Transverse colon (tissue), 4 donors: ENCODE measurements around the gene RAPGEF4.

Source experiments
- EP300 ChIP-seq: sonication (generic); formaldehyde crosslinking; IDR thresholded peaks from one replicate; pipeline ENCODE4 v1.6.1; 2017; ENCODE audit warnings: antibody characterized with exemption, low read depth
- POLR2A ChIP-seq: fragments of 450-650 bp; IDR thresholded peaks from one replicate; pipeline ENCODE4 v1.6.1; 2016; ENCODE audit warnings: antibody characterized with exemption, mild to moderate bottlenecking, moderate library complexity
- POLR2AphosphoS5 ChIP-seq, 3 donors: sonication (generic); formaldehyde crosslinking; IDR thresholded peaks; one replicate each; pipeline ENCODE4 v1.6.1; 2016; ENCODE audit warnings: antibody characterized with exemption in 3 of 3
- TF ChIP-seq, protein P1 (sequence below), 5 experiments: fragments of 200-600 bp in 3 of 5; fragments of 450-650 bp in 2 of 5; sonication (generic) in 3 of 5; IDR thresholded peaks; 1 replicate in 2 of 5; 2 replicates in 3 of 5; pipeline ENCODE4 v1.5.1; 2016 to 2017; ENCODE audit warnings: antibody characterized with exemption in 5 of 5, inconsistent platforms in 3 of 5, mild to moderate bottlenecking in 2 of 5, moderate library complexity in 1 of 5

DNA sequence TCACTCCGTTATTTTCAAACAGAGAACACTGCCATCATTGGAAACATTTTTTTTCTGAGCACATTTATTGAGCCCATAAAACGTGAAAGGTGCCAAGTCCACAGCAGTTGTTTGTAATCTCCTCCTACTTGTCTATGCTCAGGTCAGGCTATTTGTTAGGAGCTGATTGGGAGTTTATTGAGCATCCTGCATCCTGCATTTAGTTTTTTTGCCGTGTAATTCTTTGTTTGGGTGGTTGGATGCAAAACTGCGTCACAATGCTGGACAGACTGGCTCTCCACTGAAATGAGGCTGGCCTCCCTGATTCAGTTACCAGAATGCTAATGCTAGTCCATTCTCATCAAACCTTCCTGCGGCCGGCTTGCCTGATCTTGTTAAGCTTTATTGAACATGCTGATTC lies 71.4 kb downstream of the RAPGEF4 start:
- TF ChIP-seq, protein P1, sequence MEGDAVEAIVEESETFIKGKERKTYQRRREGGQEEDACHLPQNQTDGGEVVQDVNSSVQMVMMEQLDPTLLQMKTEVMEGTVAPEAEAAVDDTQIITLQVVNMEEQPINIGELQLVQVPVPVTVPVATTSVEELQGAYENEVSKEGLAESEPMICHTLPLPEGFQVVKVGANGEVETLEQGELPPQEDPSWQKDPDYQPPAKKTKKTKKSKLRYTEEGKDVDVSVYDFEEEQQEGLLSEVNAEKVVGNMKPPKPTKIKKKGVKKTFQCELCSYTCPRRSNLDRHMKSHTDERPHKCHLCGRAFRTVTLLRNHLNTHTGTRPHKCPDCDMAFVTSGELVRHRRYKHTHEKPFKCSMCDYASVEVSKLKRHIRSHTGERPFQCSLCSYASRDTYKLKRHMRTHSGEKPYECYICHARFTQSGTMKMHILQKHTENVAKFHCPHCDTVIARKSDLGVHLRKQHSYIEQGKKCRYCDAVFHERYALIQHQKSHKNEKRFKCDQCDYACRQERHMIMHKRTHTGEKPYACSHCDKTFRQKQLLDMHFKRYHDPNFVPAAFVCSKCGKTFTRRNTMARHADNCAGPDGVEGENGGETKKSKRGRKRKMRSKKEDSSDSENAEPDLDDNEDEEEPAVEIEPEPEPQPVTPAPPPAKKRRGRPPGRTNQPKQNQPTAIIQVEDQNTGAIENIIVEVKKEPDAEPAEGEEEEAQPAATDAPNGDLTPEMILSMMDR (IDR thresholded peaks at IDR 0.05), result no peak
- TF ChIP-seq POLR2AphosphoS5 (IDR thresholded peaks at IDR 0.05) (no peak), EP300 (no peak), POLR2A (no peak)
